HEK293 (cell line): Measurements from ENCODE around the gene DAAM1.

Experiments
- CTCF ChIA-PET: fragments of 350-600 bp; formaldehyde crosslinking; extraction: SDS; loops from one replicate; lab custom pipeline; 2021; ENCODE audit warnings: antibody characterized with exemption; lab: Yijun Ruan, JAX
- POLR2A ChIA-PET: fragments of 300-600 bp; formaldehyde crosslinking; extraction: SDS; loops from one replicate; lab custom pipeline; 2020; ENCODE audit warnings: antibody characterized with exemption, inconsistent platforms; lab: Yijun Ruan, JAX
- H3K27ac ChIP-seq: fragments of 200-500 bp; sonication (Bioruptor generic); 2 replicates; pipeline ENCODE4 v1.5.1; 2014; ENCODE audit warnings: low read depth, low read length, control low read depth, inconsistent platforms; ENCODE audit errors: extremely low read depth
- H3K36me3 ChIP-seq, 2 experiments: fragments of 200-500 bp in 1 of 2; sonication (Bioruptor generic) in 1 of 2; 1 replicate in 1 of 2; 2 replicates in 1 of 2; pipeline ENCODE4 v1.5.1; 2014 to 2017; ENCODE audit warnings: inconsistent platforms in 2 of 2, low read length in 2 of 2; ENCODE audit not compliant: control insufficient read depth in 2 of 2, insufficient read depth in 1 of 2
- H3K4me1 ChIP-seq: fragments of 200-500 bp; sonication (Bioruptor generic); 2 replicates; pipeline ENCODE4 v1.5.1; 2014; ENCODE audit warnings: mild to moderate bottlenecking, low read length, inconsistent platforms; ENCODE audit not compliant: control insufficient read depth, insufficient read depth
- H3K4me3 ChIP-seq: 2 replicates; pipeline ENCODE4 v1.5.1; 2011; ENCODE audit warnings: low read depth, mild to moderate bottlenecking, control low read depth, low read length, moderate library complexity
- H3K9me3 ChIP-seq: fragments of 200-500 bp; sonication (Bioruptor generic); 2 replicates; pipeline ENCODE4 v1.5.1; 2014; ENCODE audit warnings: low read depth, low read length, inconsistent platforms; ENCODE audit not compliant: control insufficient read depth, insufficient read depth
- ATF2 ChIP-seq: fragments of 450-650 bp; formaldehyde crosslinking; IDR thresholded peaks from 2 replicates; pipeline ENCODE4 v1.5.1; 2016; ENCODE audit warnings: missing biosample characterization, missing genetic modification characterization, low read depth
- BCL11A ChIP-seq: fragments of 450-650 bp; formaldehyde crosslinking; IDR thresholded peaks from 2 replicates; pipeline ENCODE4 v1.5.1; 2016; ENCODE audit warnings: low read depth, missing biosample characterization, missing genetic modification characterization
- BCL11B ChIP-seq: fragments of 450-650 bp; formaldehyde crosslinking; IDR thresholded peaks from 2 replicates; pipeline ENCODE4 v1.5.1; 2016; ENCODE audit warnings: low read depth, missing biosample characterization, missing genetic modification characterization
- PATZ1 ChIP-seq: fragments of 450-650 bp; formaldehyde crosslinking; IDR thresholded peaks from 2 replicates; pipeline ENCODE4 v1.5.1; 2016; ENCODE audit warnings: missing biosample characterization, missing genetic modification characterization
- SP3 ChIP-seq: fragments of 450-650 bp; formaldehyde crosslinking; IDR thresholded peaks from 2 replicates; pipeline ENCODE4 v1.5.1; 2016; ENCODE audit warnings: missing biosample characterization, missing genetic modification characterization
- ZBTB26 ChIP-seq: fragments of 450-650 bp; formaldehyde crosslinking; optimal IDR thresholded peaks from 2 replicates; pipeline ENCODE3; 2016; ENCODE audit warnings: missing biosample characterization, mild to moderate bottlenecking, missing genetic modification characterization
- ZEB2 ChIP-seq: fragments of 450-650 bp; formaldehyde crosslinking; IDR thresholded peaks from 2 replicates; pipeline ENCODE4 v1.5.1; 2016; ENCODE audit warnings: missing biosample characterization, missing genetic modification characterization
- ZNF112 ChIP-seq: fragments of 450-650 bp; formaldehyde crosslinking; IDR thresholded peaks from 2 replicates; pipeline ENCODE4 v1.5.0; 2017; ENCODE audit warnings: missing biosample characterization, missing genetic modification characterization
- ZNF18 ChIP-seq: fragments of 450-650 bp; formaldehyde crosslinking; IDR thresholded peaks from 2 replicates; pipeline ENCODE4 v1.5.1; 2016; ENCODE audit warnings: missing biosample characterization, missing genetic modification characterization
- ZNF518A ChIP-seq: fragments of 450-650 bp; formaldehyde crosslinking; conservative IDR thresholded peaks from 2 replicates; pipeline ENCODE4 v1.5.1; 2016; ENCODE audit warnings: low read depth, missing biosample characterization, missing genetic modification characterization
- ZNF558 ChIP-seq: fragments of 450-650 bp; formaldehyde crosslinking; IDR thresholded peaks from 2 replicates; pipeline ENCODE4 v1.5.1; 2016; ENCODE audit warnings: missing biosample characterization, missing genetic modification characterization
- ZNF580 ChIP-seq: fragments of 450-650 bp; formaldehyde crosslinking; IDR thresholded peaks from 2 replicates; pipeline ENCODE4 v1.5.1; 2016; ENCODE audit warnings: missing biosample characterization, missing genetic modification characterization
- ZNF600 ChIP-seq: fragments of 450-650 bp; formaldehyde crosslinking; IDR thresholded peaks from 2 replicates; pipeline ENCODE4 v1.5.1; 2016; ENCODE audit warnings: missing biosample characterization, missing genetic modification characterization
- ZNF670 ChIP-seq: fragments of 450-650 bp; formaldehyde crosslinking; IDR thresholded peaks from 2 replicates; pipeline ENCODE4 v1.5.1; 2016; ENCODE audit warnings: missing biosample characterization, missing genetic modification characterization, low read depth
- ZNF692 ChIP-seq: fragments of 450-650 bp; formaldehyde crosslinking; IDR thresholded peaks from 2 replicates; pipeline ENCODE4 v1.5.1; 2016; ENCODE audit warnings: missing biosample characterization, missing genetic modification characterization
- ZNF701 ChIP-seq: fragments of 450-650 bp; formaldehyde crosslinking; IDR thresholded peaks from 2 replicates; pipeline ENCODE4 v1.5.1; 2016; ENCODE audit warnings: missing biosample characterization, missing genetic modification characterization
- ZNF704 ChIP-seq: fragments of 450-650 bp; formaldehyde crosslinking; IDR thresholded peaks from 2 replicates; pipeline ENCODE4 v1.5.1; 2016; ENCODE audit warnings: missing biosample characterization, missing genetic modification characterization
- ZNF785 ChIP-seq: fragments of 450-650 bp; formaldehyde crosslinking; IDR thresholded peaks from 2 replicates; pipeline ENCODE4 v1.5.1; 2016; ENCODE audit warnings: missing biosample characterization, missing genetic modification characterization
- ZNF792 ChIP-seq: fragments of 450-650 bp; formaldehyde crosslinking; IDR thresholded peaks from 2 replicates; pipeline ENCODE4 v1.5.1; 2016; ENCODE audit warnings: missing biosample characterization, missing genetic modification characterization
- ZXDB ChIP-seq: fragments of 450-650 bp; formaldehyde crosslinking; IDR thresholded peaks from 2 replicates; pipeline ENCODE4 v1.5.1; 2016; ENCODE audit warnings: missing biosample characterization, missing genetic modification characterization

DAAM1 gene

GRCh38 chr14:59407246-59408010 lies 219.0 kb downstream of the DAAM1 start:
- no peaks in the 10 kb centered on the region for H3K4me1 ChIP-seq
- H3K9me3 ChIP-seq: no peaks in the 10 kb centered on the region
- no peaks in the 10 kb centered on the region for H3K36me3 ChIP-seq
- no peak overlapping the region for H3K4me3 ChIP-seq
- ChIA-PET CTCF (interaction anchor here (1.2 kb wide), 1 partner anchor 15 kb away, joined by 3 read pairs; no protein-coding TSS in a partner anchor), POLR2A (no interaction called here)
- no peak overlapping the region for H3K27ac ChIP-seq
- TF ChIP-seq ZNF558 (tag by site-specific recombination) (no peak), SP3 (no peak), ZNF701 (tag by site-specific recombination) (no peak), ZNF670 (tag by site-specific recombination) (no peak), PATZ1 (tag by site-specific recombination) (no peak), ZEB2 (tag by site-specific recombination) (no peak), ZBTB26 (no peak), BCL11A (tag by site-specific recombination) (no peak), ZNF600 (tag by site-specific recombination) (no peak), ZNF792 (tag by site-specific recombination) (no peak), ZNF704 (no peak), ZNF580 (no peak), ZNF18 (tag by site-specific recombination) (no peak), ZNF785 (tag by site-specific recombination) (no peak), ZNF692 (tag by site-specific recombination) (no peak), ZNF518A (no peak), ZXDB (tag by site-specific recombination) (no peak), BCL11B (tag by site-specific recombination) (no peak), ZNF112 (tag by site-specific recombination) (no peak), ATF2 (tag by site-specific recombination) (no peak)
